Endothelial cell of umbilical vein (primary cell): Measurements from ENCODE around the gene RAD9A. TPM values are rescaled to one million over a fixed set of nuclear protein-coding genes. Genes with fewer than 3 reads are reported as not detected.

ENCODE experiments used
- BruUV-seq: library from RNA; stranded (reverse); fragments of 400-500 nt; replicated peaks from 2 replicates; lab custom pipeline; 2021; lab: Mats Ljungman, UMichigan
- CTCF ChIA-PET: fragments of 300-600, 350-600 bp; sonication (Branson Sonifier 250); formaldehyde crosslinking; loops from one replicate; lab custom pipeline; 2021; ENCODE audit warnings: antibody characterized with exemption, inconsistent platforms; lab: Charles Lee
- POLR2A ChIA-PET: fragments of 300-600, 350-600 bp; sonication (Branson Sonifier 250); formaldehyde crosslinking; loops from one replicate; lab custom pipeline; 2021; ENCODE audit warnings: antibody characterized with exemption, inconsistent platforms; lab: Charles Lee
- DNase-seq: peaks from one replicate; pipeline ENCODE4 v3.0.0-alpha.2; 2011; ENCODE audit warnings: low read depth, low spot score
- FAIRE-seq: peaks from 2 replicates; lab custom pipeline; 2011; peaks lifted over from hg19 to GRCh38; lab: Jason Lieb, UNC
- H2AFZ ChIP-seq: 2 replicates; pipeline ENCODE4 v1.6.0; 2012; ENCODE audit warnings: low read depth, low read length, control low read depth, inconsistent platforms
- H3K27ac ChIP-seq: 2 replicates; pipeline ENCODE4 v1.5.1; 2011; ENCODE audit warnings: low read depth, mild to moderate bottlenecking, control low read depth, low read length, moderate library complexity; ENCODE audit not compliant: insufficient read depth
- H3K27me3 ChIP-seq, 2 experiments: 2 replicates each; pipeline versions ENCODE4 v1.6.0 to v1.6.1; 2011; ENCODE audit warnings: low read length in 2 of 2, mixed read lengths in 1 of 2; ENCODE audit not compliant: control insufficient read depth in 2 of 2, insufficient read depth in 2 of 2
- H3K36me3 ChIP-seq, 2 experiments: 2 replicates in 1 of 2; 3 replicates in 1 of 2; pipeline ENCODE4 v1.5.1; 2011; ENCODE audit warnings: low read length in 2 of 2, mild to moderate bottlenecking in 1 of 2, moderate library complexity in 1 of 2; ENCODE audit not compliant: control insufficient read depth in 2 of 2, insufficient read depth in 2 of 2; ENCODE audit errors: extremely low read depth in 1 of 2
- H3K4me1 ChIP-seq: 3 replicates; pipeline ENCODE4 v1.5.1; 2011; ENCODE audit warnings: mild to moderate bottlenecking, low read length; ENCODE audit not compliant: control insufficient read depth, insufficient read depth; ENCODE audit errors: extremely low read depth
- H3K4me2 ChIP-seq: 2 replicates; pipeline ENCODE4 v1.6.1; 2011; ENCODE audit warnings: low read length, control low read depth, mixed read lengths; ENCODE audit not compliant: insufficient read depth
- H3K4me3 ChIP-seq, 3 experiments: fragments of 200-600 bp in 1 of 3; sonication (generic), shearing (Covaris generic) in 1 of 3; replicated peaks in 1 of 3; 2 replicates each; pipeline ENCODE4 v1.5.1; 2011 to 2016; ENCODE audit warnings: control low read depth in 3 of 3, low read length in 3 of 3, mild to moderate bottlenecking in 2 of 3, inconsistent platforms in 1 of 3, low read depth in 1 of 3, moderate library complexity in 1 of 3; ENCODE audit not compliant: insufficient read depth in 1 of 3
- H3K79me2 ChIP-seq: 2 replicates; pipeline ENCODE4 v1.6.0; 2012; ENCODE audit warnings: low read length, inconsistent platforms; ENCODE audit not compliant: control insufficient read depth, insufficient read depth
- H3K9ac ChIP-seq: replicated peaks from 2 replicates; pipeline ENCODE3; 2011; ENCODE audit warnings: low read length, control low read depth; ENCODE audit not compliant: insufficient read depth; ENCODE audit errors: extremely low read depth
- H3K9me1 ChIP-seq: replicated peaks from 3 replicates; pipeline ENCODE4 v1.6.0; 2011; ENCODE audit warnings: mild to moderate bottlenecking, low read length; ENCODE audit not compliant: control insufficient read depth, insufficient read depth; ENCODE audit errors: extremely low read depth
- H3K9me3 ChIP-seq: replicated peaks from 2 replicates; pipeline ENCODE4 v1.5.1; 2012; ENCODE audit warnings: low read length, inconsistent platforms; ENCODE audit not compliant: control insufficient read depth, insufficient read depth
- H4K20me1 ChIP-seq: replicated peaks from 2 replicates; pipeline ENCODE3; 2011; ENCODE audit warnings: mild to moderate bottlenecking, low read length; ENCODE audit not compliant: control insufficient read depth, insufficient read depth; ENCODE audit errors: extremely low read depth
- CTCF ChIP-seq, 2 donors: IDR thresholded peaks; 1 replicate in 1 of 2; 2 replicates in 1 of 2; pipeline ENCODE4 v1.5.1; 2011; ENCODE audit warnings: low read length in 2 of 2, mild to moderate bottlenecking in 2 of 2, moderate library complexity in 2 of 2, control low read depth in 1 of 2, inconsistent platforms in 1 of 2, low read depth in 1 of 2; ENCODE audit not compliant: insufficient read depth in 1 of 2; ENCODE audit errors: extremely low read depth in 1 of 2
- EZH2 ChIP-seq: IDR thresholded peaks from 2 replicates; pipeline ENCODE4 v1.6.1; 2012; ENCODE audit warnings: borderline replicate concordance, low read depth, mild to moderate bottlenecking, moderate library complexity, low read length, inconsistent platforms; ENCODE audit not compliant: severe bottlenecking
- FOS ChIP-seq: IDR thresholded peaks from 2 replicates; pipeline ENCODE4 v1.6.1; 2011; ENCODE audit warnings: mild to moderate bottlenecking, low read length, moderate library complexity, borderline replicate concordance; ENCODE audit not compliant: insufficient read depth
- GATA2 ChIP-seq: IDR thresholded peaks from 2 replicates; pipeline ENCODE4 v1.7.0; 2011; ENCODE audit warnings: low read depth, mild to moderate bottlenecking, moderate library complexity, mixed read lengths, low read length; ENCODE audit not compliant: insufficient read length, insufficient read depth
- JUN ChIP-seq: IDR thresholded peaks from 2 replicates; pipeline ENCODE4 v1.6.1; 2011; ENCODE audit warnings: borderline replicate concordance, low read depth; ENCODE audit not compliant: insufficient read length, insufficient read depth
- MYC ChIP-seq: IDR thresholded peaks from one replicate; pipeline ENCODE4 v1.6.1; 2011; ENCODE audit warnings: mild to moderate bottlenecking, low read depth, low read length
- POLR2A ChIP-seq: IDR thresholded peaks from 2 replicates; pipeline ENCODE4 v1.6.1; 2012; ENCODE audit warnings: low read depth, mild to moderate bottlenecking, control low read depth, low read length
- POLR2AphosphoS5 ChIP-seq: IDR thresholded peaks from 2 replicates; pipeline ENCODE4 v1.6.1; 2012; ENCODE audit warnings: low read depth, mild to moderate bottlenecking, control low read depth, low read length, moderate library complexity; ENCODE audit not compliant: insufficient read depth
- dilution Hi-C: fragments of 300-500 bp; cut with MboI; formaldehyde crosslinking; loops from one replicate; pipeline ENCODE4 v1.15.0; 2019; ENCODE audit warnings: low sequenced_read_pairs; ENCODE audit not compliant: extremely low pct_ligation_motif_present
- intact Hi-C: fragments of 100-400 bp; cut with micrococcal nuclease; formaldehyde crosslinking; loops from one replicate; pipeline ENCODE4 v1.10.0; 2022
- polyA plus RNA-seq, 4 experiments: library from polyadenylated mRNA; depleted of rRNA in 3 of 4; stranded (reverse) in 3 of 4; unstranded in 1 of 4; fragments of >200 nt; gene quantifications; 2 replicates each; pipeline versions ENCODE4 v1.2.1 to v1.2.3, GENCODE V29; 2011 to 2012; ENCODE audit warnings: missing spikeins in 1 of 4
- total RNA-seq: library from RNA; stranded (reverse); gene quantifications from 2 replicates; pipeline ENCODE4 v1.2.3, GENCODE V29; 2021
- TF ChIP-seq, protein P1 (sequence below): IDR thresholded peaks from 2 replicates; pipeline ENCODE4 v1.6.1; 2011; ENCODE audit not compliant: insufficient read depth, insufficient read length

The RAD9A gene
- total and polyA plus RNA-seq, 2 donors (not counting 3 experiments of a cell fraction or from before 2014, with no cell fraction given) = 18.4 to 22.2 TPM

DNA sequence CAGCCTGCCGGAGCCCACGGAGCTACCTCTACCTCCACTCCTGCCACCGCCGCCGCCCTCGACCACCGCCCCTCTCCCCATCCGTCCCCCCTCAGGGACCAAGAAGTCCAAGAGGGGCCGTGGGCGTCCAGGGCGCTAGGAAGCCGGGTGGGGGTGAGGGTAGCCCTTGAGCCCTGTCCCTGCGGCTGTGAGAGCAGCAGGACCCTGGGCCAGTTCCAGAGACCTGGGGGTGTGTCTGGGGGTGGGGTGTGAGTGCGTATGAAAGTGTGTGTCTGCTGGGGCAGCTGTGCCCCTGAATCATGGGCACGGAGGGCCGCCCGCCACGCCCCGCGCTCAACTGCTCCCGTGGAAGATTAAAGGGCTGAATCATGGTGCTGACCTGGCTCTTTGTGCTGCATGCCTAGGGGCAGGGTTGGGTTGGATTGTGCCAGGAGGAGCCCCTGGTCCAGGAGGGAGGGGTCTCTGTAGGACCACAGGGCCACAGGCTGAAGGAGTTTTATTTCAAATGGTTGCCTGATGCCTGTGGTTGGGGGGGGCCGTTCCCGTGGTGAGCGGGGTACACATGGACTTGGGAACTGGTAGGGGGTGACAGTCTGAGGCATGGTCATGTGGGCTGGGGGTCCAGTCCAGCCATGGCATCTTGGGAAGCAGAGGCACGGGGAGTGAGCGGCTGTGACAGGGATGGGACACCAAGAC, 43.4 kb downstream of the RAD9A start:
- no TSS peak for BruUV-seq
- Histone ChIP-seq H3K4me3 (no peak overlapping the region), H3K36me3 (peaks cover 0 to 38% of the 10 kb centered on the region in 2 experiments), H3K9ac (no peak overlapping the region), H3K9me1 (no peaks in the 10 kb centered on the region), H4K20me1 (no peaks in the 10 kb centered on the region), H3K9me3 (no peaks in the 10 kb centered on the region), H3K4me1 (no peaks in the 10 kb centered on the region), H3K27me3 (no peaks in the 10 kb centered on the region), H3K4me2 (no peak overlapping the region), H3K27ac (no peak overlapping the region), H2AFZ (no peak overlapping the region), H3K79me2 (no peaks in the 10 kb centered on the region)
- ChIA-PET CTCF (no interaction called here), POLR2A (no interaction called here)
- dilution Hi-C loops = no loop called here
- TF ChIP-seq POLR2AphosphoS5 (no peak), POLR2A (no peak), MYC (no peak), EZH2 (no peak), GATA2 (no peak), JUN (no peak), FOS (no peak), CTCF (IDR thresholded peaks at IDR 0.05; ENCODE audit: extremely low read depth in 1 of 2, insufficient read depth in 1 of 2, low read depth in 1 of 2, low read length in 2 of 2) (no peak)
- TF ChIP-seq, protein P1, sequence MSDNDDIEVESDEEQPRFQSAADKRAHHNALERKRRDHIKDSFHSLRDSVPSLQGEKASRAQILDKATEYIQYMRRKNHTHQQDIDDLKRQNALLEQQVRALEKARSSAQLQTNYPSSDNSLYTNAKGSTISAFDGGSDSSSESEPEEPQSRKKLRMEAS = no peak
- FAIRE-seq (no peak), DNase-seq (no peak)
- intact Hi-C loops = no loop called here
